Psoas muscle (tissue), 8 donors: Measurements from ENCODE around the gene SLC6A15. TPM values are rescaled to one million over a fixed set of nuclear protein-coding genes. Genes with fewer than 3 reads are reported as not detected.

Experiments
- ATAC-seq, 4 donors: fragments of 200-7000 bp; cut with Tn5 transposase; one replicate each; pipeline ENCODE4 v1.9.1; 2020; ENCODE audit warnings: moderate library complexity in 3 of 4, mild to moderate bottlenecking in 2 of 4
- DNase-seq, 2 donors: peaks; one replicate each; pipeline ENCODE4 v3.0.0-alpha.2; 2020
- H3K27ac ChIP-seq: fragments of 200-600 bp; one replicate; pipeline ENCODE4 v1.8.0; 2022
- H3K27me3 ChIP-seq, 3 donors: fragments of 200-600 bp in 1 of 3; one replicate each; pipeline versions ENCODE4 v1.6.1 to v1.8.0; 2013 to 2022; ENCODE audit warnings: low read length in 2 of 3, mild to moderate bottlenecking in 2 of 3, moderate library complexity in 1 of 3; ENCODE audit not compliant: insufficient read depth in 3 of 3
- H3K36me3 ChIP-seq, 2 donors: fragments of 200-600 bp in 1 of 2; one replicate each; pipeline versions ENCODE4 v1.6.1 to v1.8.0; 2013 to 2022; ENCODE audit warnings: low read depth in 1 of 2, mild to moderate bottlenecking in 1 of 2, moderate library complexity in 1 of 2; ENCODE audit not compliant: insufficient read depth in 1 of 2
- H3K4me1 ChIP-seq: fragments of 200-600 bp; one replicate; pipeline ENCODE4 v1.8.0; 2022
- H3K4me3 ChIP-seq: fragments of 200-600 bp; one replicate; pipeline ENCODE4 v1.8.0; 2022; ENCODE audit warnings: mild to moderate bottlenecking
- H3K9me3 ChIP-seq: fragments of 200-600 bp; one replicate; pipeline ENCODE4 v1.8.0; 2022
- WGBS, 3 donors: extraction: QIAGEN DNeasy Blood & Tissue Kit; methylation state at CpG; one replicate each; pipeline versions ENCODE4 v1.1.6 to v1.1.7; 2013; 5-methylcytosine and 5-hydroxymethylcytosine counted together
- intact Hi-C, 2 donors: fragments of 100-400 bp; cut with DNase I; formaldehyde crosslinking; loops; one replicate each; pipeline versions ENCODE4 v1.11.0 to v1.14.2; 2022
- long read RNA-seq, 2 donors: library from polyadenylated mRNA; unstranded; transcript quantifications; one replicate each; pipeline ENCODE4 v2.0.0, GENCODE V29; 2021
- polyA plus RNA-seq, 3 donors: library from polyadenylated mRNA; stranded (reverse); fragments of 200-250 nt; gene quantifications; one replicate each; pipeline ENCODE4 v1.2.3, GENCODE V29; 2013
- total RNA-seq, 4 donors: library from RNA; stranded (reverse); fragmentation: NEBNext Ultra II Directional in 2 of 4; extraction: Animal tissue kit (Norgen Biotek cat#: 25700) in 2 of 4; gene quantifications; one replicate each; pipeline versions ENCODE4 v1.2.1 to v1.2.4, GENCODE V29; 2021 to 2023
- TF ChIP-seq, protein P1 (sequence below): fragments of 200-600 bp; IDR thresholded peaks from one replicate; pipeline ENCODE4 v1.8.0; 2022; ENCODE audit warnings: antibody characterized with exemption
- donor health status: healthy with polysubstance abuse.
- donor health status: DM: no; HTN: no; CAD: no; lungs with moderate emphysema.
- donor health status: Bipolar disorder and iron deficiency.
- donor health status: healthy.
- donor health status: DM: yes; HTN: yes; CAD: no.
- donor health status: DM: no; HTN: no; CAD: no.
- donor health status: DM: no; HTN: no; CAD: no.
- donor health status: DM: yes; HTN: yes; CAD: no.

The SLC6A15 gene
- total RNA-seq, result under 1 TPM in 1 of 4 donors, not detected in 3; 0.04 TPM
- polyA plus RNA-seq, result under 1 TPM; 0.03 to 0.18 (median 0.08) TPM
- long read RNA-seq, donor 1, result 0 reads
- long read RNA-seq, donor 2, result 0 reads

DNA sequence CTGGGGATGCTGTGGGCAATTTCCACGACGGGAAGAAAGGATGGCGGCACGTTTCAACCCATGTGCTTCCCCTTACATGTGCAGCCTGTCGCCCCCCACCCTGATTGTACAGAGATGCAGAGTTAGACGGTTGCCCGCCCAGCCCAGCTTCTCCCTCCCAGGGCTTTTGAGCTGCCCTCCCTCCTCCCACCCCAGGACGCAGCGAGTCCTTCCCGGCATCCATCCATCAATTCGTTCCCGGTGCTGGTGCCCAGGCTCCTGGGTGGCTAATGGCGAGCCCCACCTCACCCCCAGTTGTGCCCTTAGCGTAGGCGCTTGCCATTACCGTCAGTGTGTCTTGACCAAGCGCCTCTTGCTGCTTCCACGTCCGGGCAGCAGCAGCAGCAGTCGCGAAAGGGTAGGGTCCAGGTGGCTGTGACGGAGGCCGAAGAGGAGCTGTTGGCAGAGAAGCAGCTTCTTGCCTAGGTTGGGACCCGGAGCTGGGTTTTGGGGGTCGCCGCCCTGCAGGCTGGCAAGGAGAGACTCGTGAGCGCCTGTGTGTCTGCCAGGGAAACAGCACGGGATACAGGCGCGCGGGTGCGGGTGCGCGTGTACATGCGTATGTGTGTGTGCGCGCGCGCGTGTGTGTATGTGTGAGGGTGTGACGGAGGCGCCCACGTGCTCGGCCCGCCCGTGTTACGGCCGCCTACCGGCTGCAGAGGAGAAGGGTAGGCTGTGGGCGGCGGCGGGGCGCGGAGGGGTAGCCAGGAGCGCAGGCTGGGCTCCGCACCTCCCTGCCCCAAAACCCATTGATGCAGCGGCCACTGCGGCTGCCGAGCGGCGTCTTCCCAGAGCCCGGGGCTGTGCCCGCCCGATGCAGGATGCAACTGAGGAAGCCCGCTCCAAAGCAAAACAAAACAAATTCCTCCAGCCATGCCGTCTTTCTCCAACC lies at the start of gene SLC6A15:
Gene SLC6A15 (minus strand): TSS at position 602 of the 931 bp plus-strand sequence. CDS start 20,679 bp downstream, outside the sequence.
- WGBS, 3 donors, result 0 to 2% (median 1%) methylated on average over 51 to 67 of the region's 67 CpGs
- TF ChIP-seq, protein P1, sequence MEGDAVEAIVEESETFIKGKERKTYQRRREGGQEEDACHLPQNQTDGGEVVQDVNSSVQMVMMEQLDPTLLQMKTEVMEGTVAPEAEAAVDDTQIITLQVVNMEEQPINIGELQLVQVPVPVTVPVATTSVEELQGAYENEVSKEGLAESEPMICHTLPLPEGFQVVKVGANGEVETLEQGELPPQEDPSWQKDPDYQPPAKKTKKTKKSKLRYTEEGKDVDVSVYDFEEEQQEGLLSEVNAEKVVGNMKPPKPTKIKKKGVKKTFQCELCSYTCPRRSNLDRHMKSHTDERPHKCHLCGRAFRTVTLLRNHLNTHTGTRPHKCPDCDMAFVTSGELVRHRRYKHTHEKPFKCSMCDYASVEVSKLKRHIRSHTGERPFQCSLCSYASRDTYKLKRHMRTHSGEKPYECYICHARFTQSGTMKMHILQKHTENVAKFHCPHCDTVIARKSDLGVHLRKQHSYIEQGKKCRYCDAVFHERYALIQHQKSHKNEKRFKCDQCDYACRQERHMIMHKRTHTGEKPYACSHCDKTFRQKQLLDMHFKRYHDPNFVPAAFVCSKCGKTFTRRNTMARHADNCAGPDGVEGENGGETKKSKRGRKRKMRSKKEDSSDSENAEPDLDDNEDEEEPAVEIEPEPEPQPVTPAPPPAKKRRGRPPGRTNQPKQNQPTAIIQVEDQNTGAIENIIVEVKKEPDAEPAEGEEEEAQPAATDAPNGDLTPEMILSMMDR, result no peak
- no peaks in the 10 kb centered on the region for H3K9me3 ChIP-seq
- H3K27me3 ChIP-seq, result peaks cover 0 to 41% (median 16%) of the 10 kb centered on the region in 3 donors
- DNase-seq, result peak; percentile 24 to 53
- no peak within 1 kb of the TSS for H3K27ac ChIP-seq
- H3K4me3 ChIP-seq, result peak within 1 kb of the TSS; percentile 57
- no peaks in the 10 kb centered on the region for H3K36me3 ChIP-seq
- intact Hi-C loops, result no loop called here
- H3K4me1 ChIP-seq, result no peaks in the 10 kb centered on the region
- ATAC-seq, result peak in 2 of 4 donors; percentile 54 to 58

DNA sequence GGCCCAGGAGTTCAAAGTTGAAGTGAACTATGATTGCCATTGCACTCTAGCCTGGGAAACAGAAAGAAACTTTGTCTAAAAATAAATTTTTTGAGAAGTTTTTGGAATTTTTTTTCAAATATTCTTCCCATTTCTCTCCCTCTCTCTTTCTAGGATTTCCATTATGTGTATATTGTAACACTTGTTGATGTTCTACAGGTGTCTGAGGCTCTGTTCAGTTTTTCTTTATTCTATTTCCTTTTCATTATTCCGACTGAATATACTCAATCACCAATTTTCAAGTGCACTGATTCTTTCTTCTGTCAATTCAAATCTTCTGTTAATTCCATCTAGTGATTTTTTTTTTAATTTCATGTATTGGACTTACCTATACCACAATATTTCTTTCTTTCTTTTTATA lies 48.3 kb upstream of the SLC6A15 start:
- DNase-seq (no peak), ATAC-seq (no peak)
- intact Hi-C loops, result no loop called here
- Histone ChIP-seq H3K4me3 (no peak overlapping the region), H3K27me3 (no peaks in the 10 kb centered on the region), H3K36me3 (no peaks in the 10 kb centered on the region), H3K9me3 (no peaks in the 10 kb centered on the region), H3K4me1 (no peaks in the 10 kb centered on the region), H3K27ac (no peak overlapping the region)
- TF ChIP-seq, protein P1, result no peak
- WGBS, 3 donors, result 76 to 83% (median 77%) methylated on average over 1 of the region's 1 CpG

DNA sequence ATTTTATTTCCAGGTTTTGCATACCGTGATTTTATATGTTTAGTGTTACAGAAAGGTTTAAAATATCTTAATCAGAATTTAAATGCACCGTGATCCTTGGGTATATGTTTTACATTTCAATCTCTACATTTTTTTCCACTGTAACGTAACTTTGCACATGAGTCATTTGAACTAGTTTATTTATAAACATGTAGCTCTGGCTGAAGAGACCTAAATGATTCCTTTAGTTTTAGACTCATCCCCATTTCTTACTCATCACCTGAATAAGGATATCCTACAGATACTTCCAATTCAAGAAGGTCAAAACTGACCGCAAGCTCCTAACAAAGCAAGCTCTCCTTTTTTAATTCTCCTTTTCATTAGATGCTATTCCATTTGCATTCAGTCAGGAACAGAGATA lies 42.7 kb upstream of the SLC6A15 start:
- Histone ChIP-seq H3K4me3 (no peak overlapping the region), H3K27ac (no peak overlapping the region), H3K4me1 (no peaks in the 10 kb centered on the region), H3K36me3 (no peaks in the 10 kb centered on the region), H3K27me3 (no peaks in the 10 kb centered on the region), H3K9me3 (no peaks in the 10 kb centered on the region)
- no peak for DNase-seq
- intact Hi-C loops, result no loop called here
- TF ChIP-seq, protein P1, result no peak
- WGBS, 3 donors, result 72 to 74% (median 73%) methylated on average over 4 of the region's 4 CpGs
- ATAC-seq, result no peak

DNA sequence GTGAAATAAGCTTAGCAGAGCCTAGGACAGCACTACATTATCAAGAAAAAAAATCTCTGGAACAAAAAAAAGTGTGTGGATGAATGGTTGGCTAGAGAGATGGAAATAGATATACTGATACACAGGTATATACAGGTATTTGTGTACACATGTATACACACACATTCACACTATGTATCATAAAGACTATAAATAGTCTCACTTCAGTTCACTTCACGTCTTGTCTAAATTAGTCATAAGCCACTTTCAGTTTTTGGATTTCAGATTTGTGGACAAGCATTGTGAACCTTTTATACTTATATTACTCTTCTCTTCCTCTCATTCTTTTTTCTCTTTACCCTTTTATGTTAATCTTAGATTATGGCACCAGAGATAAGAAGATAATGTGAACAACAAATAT lies 41.8 kb upstream of the SLC6A15 start:
- intact Hi-C loops, result no loop called here
- ATAC-seq, result no peak

More for the DNA sequence above, 41.8 kb upstream of the SLC6A15 start:
- H3K4me3 ChIP-seq, result no peak overlapping the region
- 61 to 76% (median 62%) methylated on average over 1 of the region's 1 CpG for WGBS, 3 donors
- H3K27ac ChIP-seq, result no peak overlapping the region
- H3K27me3 ChIP-seq, result no peaks in the 10 kb centered on the region
- H3K9me3 ChIP-seq, result no peaks in the 10 kb centered on the region
- no peaks in the 10 kb centered on the region for H3K4me1 ChIP-seq
- no peak for DNase-seq
- H3K36me3 ChIP-seq, result no peaks in the 10 kb centered on the region
- TF ChIP-seq, protein P1, result no peak
